Stimulated activated CD4-positive, alpha-beta T cell treated with anti-CD3 and anti-CD28 coated beads, Interleukin-1b, Interleukin-23, amount 100 ng/mL, for 4 hours (primary cell): ENCODE results near the gene EMB.
"Not testable (repeated sequence)": the region's sequence is repeated elsewhere in the genome, so short reads cannot be mapped to it uniquely, and the experiment has no call there.

Experiments
- DNase-seq, 2 donors: peaks; one replicate each; pipeline ENCODE4 v3.0.0-alpha.2; 2020; ENCODE audit warnings: low read depth in 2 of 2

Gene EMB

DNA sequence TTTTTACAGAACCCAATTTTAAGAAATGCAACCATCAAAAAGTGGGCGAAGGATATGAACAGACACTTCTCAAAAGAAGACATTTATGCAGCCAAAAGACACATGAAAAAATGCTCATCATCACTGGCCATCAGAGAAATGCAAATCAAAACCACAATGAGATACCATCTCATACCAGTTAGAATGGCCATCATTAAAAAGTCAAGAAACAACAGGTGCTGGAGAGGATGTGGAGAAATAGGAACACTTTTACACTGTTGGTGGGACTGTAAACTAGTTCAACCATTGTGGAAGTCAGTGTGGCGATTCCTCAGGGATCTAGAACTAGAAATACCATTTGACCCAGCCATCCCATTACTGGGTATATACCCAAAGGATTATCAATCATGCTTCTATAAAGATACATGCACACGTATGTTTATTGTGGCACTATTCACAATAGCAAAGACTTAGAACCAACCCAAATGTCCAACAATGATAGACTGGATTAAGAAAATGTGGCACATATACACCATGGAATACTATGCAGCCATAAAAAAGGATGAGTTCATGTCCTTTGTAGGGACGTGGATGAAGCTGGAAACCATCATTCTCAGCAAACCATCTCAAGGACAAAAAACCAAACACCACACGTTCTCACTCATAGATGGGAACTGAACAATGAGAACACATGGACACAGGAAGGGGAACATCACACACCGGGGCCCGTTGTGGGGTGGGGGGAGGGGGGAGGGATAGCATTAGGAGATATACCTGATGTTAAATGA is 19.7 kb downstream of the EMB start:
- not testable (repeated sequence) for DNase-seq

DNA sequence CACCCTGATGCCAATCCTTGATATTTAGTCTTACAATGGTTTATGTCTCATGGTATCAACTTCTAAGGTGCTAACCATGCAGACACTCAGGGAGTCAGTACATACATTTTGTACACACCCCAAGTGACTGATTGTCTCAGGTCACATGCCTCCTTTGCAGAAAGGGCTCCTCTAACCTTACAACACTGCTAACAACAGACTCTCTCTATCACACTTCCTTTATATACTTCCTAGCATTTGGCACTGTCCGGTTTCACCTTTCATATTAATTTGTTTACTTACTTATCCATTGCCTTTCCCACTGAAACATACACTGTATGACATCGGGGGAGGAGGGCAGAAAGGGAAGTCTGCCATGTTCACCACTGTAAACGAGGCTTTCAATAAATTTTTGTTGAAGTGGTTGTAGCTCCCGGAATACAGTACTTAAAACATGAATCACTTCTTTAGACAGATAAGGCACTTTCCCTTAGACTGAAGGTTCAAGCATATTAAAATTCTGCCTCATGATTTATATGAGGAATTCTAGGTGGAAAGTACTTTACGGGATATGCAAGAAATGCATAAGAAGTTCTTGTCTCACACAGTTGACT is 20.6 kb downstream of the EMB start:
- DNase-seq: no peak

DNA sequence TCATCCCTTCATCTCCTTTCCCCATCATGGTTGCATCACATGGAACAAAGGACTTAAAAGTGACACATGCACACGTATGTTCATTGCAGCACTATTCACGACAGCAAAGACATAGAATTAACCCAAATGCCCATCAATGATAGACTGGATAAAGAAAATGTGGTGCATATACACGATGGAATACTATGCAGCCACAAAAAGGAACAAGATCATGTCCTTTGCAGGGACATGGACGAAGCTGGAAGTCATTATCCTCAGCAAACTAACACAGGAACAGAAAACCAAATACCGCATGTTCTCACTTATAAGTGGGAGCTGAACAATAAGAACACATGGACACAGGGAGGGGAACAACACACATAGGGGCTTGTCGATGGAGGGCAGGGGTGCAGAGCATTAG is 21.4 kb downstream of the EMB start:
- DNase-seq: not testable (repeated sequence)

DNA sequence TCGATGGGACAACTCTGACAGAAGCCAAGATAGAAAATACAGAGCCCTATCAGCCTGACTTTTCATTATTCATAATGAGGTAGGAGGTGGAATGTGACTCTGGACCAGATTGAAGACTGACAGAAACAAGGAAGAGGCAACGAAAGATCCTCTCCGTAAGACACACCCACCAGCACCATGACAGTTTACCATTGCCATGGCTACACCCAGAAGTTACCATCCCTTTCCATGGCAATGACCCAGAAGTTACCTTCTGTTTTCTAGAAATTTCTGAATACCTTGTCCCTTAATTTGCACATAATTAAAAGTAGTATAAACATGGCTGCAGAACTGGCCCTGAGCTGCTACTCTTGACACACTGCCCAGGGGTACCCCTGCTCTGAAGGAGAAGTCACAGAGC is 24.5 kb downstream of the EMB start:
- not testable (repeated sequence) for DNase-seq

DNA sequence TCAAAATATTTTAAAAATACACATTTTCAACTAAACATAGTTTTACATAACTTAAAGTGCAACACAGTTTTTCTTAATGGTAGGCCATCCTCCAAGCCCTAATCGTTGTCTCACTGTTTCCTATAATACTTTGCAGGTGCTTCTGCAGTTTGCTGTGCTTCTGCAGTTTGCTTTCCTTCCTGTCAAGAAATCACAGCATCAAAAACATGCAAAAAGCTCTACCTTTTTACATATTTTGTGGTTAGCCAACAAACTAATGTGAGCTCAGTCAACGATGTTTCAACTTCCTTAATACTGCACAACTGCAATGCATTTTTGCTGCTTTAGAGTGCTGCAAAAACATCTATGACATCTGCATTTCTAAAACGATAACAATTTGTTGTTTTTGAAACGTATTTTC is 25.2 kb downstream of the EMB start:
- DNase-seq: no peak

DNA sequence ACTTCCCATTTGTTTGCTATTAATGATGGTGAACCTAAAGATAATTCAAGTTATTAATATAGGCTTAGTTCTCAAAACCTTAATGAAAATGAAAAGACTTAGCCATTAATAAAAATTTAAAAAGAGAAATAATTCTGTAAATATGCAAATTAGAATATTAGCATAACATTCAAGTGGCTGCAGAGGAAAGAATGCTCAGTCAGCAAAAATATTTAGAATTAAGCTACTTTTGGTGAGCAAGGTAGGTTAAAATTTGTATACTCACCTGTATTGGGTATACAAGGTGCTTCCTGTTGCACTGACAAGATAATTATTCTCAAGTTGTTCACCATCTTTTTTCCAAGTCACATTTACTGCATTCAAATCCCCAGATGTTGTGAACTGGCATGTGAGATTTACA is 30.2 kb downstream of the EMB start:
- DNase-seq: not testable (repeated sequence)

DNA sequence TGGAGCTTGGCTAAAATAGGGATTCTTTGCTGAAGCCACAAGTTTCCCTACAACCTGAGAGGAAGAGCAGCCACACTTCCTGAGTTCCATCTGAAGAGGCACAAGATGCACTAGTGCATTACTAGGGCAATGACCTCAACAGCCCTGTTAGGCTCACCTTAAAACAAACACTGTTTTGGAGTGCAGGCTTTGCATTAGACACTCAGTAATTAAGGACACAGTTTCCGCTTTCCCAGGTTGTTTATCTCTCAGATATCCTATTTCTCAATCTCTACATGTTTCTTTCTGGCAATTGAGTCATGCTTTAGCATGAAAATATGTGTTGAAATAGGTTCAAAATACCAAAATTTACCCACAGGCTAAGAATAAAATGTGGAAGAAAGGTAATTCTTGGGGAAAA is 34.2 kb downstream of the EMB start:
- no peak for DNase-seq

DNA sequence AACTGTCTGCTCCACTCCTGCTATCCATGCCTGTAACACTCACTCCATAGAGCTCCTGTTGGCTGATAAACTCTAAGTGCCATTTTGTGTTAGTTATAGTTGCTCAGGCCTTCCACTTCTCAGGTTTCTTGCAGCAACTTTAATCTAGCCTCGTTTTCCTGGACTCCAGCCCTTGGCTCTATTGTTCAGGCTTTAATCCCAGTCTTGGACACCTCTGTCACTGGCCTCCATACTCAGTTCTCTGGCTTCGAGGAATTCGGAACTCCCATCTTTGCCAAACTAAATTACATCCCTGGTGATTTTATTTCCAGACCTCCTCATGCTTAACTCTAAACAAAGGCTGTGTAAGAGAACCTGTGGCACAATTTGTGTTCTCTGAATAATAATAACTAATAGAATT is 39.8 kb downstream of the EMB start:
- DNase-seq: no peak

DNA sequence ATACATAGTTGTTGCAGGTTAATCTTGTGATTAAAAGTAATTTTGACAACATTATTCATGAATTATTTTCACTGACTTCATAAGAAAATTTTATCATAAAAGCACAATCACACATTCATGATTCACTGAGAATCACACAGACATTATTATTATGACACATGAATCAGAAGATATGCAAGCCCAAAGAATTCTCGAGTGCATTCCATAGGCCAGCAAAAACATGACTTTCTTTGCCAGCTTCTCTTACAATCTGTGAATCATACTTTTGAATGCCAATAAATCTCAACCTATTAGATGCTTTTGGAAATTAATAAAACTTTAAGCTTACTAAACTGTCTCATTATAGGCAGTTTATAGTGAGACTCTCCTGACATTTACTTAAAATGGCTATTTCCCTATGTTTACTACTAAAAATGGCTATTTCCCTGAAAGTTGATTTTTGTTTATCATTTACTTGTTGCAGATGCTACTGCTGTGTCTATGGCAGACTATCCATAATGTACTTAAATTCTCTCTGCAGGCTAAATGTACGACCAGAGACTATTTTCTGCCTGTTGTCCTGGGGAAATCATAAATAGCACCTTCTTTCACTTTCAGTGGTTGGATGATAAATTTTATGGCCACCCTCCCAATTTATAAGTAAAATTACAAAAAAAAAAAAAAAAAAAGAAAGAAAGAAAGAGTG is 47.0 kb downstream of the EMB start:
- DNase-seq: not testable (repeated sequence)

DNA sequence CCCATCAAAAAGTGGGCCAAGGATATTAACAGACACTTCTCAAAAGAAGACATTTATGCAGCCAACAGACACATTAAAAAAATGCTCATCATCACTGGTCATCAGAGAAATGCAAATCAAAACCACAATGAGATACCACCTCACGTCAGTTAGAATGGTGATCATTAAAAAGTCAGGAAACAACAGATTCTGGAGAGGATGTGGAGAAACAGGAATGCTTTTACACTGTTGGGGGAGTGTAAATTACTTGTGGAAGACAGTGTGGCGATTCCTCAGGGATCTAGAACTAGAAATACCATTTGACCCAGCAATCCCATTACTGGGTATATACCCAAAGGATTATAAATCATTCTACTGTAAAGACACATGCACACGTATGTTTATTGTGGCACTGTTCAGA is 48.8 kb downstream of the EMB start:
- not testable (repeated sequence) for DNase-seq

DNA sequence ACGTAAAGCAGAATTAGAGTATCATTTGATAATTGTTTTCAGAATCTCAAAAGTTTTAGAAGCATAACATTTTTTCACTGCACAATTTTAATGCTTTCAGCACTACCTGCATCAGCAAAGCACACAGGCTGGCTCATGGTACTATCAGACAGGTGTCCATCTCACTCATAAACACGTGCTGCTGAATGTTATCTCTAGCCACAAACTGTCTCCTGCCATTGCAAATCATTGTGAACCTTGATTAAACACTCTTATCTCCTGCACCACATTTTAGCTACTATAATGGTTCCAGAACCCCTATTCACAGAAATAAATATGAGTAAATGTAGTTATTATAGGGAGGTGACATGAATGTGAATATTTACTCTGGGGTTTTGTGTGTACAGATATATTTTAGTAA is 56.7 kb downstream of the EMB start:
- not testable (repeated sequence) for DNase-seq

DNA sequence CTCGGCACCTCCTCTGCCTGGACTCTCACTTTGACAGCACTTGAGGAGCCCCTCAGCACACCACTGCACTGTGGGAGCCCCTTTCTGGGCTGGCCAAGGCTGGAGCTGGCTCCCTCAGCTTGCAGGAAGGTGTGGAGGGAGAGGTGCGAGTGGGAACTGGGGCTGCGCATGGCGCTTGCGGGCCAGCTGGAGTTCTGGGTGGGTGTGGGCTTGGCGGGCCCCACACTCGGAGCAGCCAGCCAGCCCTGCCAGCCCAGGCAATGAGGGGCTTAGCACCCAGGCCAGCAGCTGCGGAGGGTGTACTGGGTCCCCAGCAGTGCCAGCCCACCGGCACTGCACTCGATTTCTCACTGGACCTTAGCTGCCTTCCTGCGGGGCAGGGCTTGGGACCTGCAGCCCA is 64.4 kb downstream of the EMB start:
- DNase-seq: not testable (repeated sequence)

DNA sequence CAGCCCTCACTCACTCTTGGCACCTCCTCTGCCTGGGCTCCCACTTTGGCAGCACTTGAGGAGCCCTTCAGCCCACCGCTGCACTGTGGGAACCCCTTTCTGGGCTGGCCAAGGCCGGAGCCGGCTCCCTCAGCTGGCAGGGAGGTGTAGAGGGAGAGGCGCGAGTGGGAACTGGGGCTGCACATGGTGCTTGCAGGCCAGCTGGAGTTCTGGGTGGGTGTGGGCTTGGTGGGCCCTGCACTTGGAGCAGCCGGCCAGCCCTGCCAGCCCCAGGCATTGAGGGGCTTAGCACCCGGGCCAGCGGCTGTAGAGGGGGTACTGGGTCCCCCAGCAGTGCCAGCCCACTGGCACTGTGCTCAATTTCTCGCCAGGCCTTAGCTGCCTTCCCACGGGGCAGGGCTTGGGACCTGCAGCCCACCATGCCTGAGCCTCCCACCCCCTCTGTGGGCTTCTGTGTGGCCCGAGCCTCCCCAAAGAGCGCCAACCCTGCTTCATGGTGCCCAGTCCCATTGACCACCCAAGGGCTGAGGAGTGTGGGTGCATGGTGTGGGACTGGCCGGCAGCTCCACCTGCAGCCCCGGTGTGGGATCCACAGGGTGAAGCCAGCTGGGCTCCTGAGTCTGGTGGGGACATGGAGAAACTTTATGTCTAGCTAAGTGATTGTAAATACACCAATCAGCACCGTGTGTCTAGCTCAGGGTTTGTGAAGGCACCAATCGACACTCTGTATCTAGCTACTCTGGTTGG is 71.6 kb downstream of the EMB start:
- DNase-seq: not testable (repeated sequence)

DNA sequence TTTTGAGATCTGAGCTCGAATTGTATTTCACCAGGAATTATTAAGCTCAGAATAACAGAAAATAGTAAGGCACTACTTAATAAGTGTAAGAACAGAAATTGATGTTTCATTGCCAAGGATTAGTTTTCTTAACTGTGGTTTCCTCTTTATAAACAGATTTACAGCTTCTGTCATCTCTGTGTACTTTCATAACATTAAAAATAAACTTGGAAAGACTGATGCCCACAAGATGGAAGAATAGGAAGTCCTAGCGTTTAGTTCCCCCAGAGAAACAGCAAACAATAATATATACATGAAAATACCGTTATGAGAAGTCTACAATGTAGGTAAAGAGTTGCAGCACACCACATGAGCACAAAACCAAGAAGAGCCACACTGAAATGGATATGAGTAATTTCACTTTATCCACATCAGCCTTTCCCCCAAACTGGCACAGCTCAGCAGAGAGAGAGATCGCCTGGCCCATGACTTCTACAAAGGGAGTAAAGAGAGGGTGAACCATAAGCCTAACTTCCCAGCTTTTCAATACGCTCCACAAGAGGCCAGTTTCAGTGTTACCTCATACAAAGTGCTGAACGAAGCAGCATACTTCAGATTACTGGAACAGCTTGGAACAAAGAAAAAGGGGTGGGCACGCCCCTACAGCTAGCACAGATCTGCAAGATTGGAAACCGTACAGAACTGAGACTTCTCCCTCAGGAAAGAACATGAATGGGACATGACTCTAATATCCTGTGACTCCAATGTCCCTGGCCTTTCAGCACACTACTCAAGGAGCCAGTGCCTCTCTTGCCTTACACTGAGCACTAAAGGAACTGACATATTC is 75.4 kb downstream of the EMB start:
- no peak for DNase-seq

DNA sequence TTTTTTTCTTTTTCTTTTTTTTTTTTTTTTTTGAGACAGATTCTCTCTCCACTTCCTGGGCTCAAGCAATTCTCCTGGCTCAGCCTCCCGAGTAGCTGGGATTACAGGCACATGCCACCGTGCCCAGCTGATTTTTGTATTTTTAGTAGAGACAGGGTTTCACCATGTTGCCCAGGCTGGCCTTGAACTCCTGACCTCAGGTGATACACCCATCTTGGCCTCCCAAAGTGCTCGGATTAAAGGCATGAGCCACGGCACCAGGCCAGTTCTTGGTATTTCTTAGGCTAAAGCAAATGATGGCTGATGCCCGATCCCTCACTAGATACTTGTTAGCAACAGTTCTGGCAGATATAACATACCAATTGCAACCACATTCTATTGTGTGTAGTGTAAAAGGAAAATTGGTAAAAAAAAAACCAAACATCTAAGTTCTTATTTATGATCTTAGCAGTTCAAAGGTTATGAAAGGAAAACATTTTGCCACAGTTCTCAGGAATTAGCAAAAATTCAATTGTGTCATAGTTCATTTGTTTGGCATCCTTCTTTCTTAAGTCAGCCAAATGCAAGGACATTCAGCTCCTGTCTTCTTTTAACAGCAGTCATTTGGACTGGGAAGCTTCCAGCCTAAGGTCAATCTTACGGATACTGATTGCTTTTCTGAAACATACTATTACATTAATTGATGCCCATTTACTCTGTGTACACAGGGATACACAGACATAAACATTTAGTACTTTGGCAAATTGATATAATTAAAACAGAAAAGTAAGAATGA is 76.4 kb downstream of the EMB start:
- DNase-seq: not testable (repeated sequence)

DNA sequence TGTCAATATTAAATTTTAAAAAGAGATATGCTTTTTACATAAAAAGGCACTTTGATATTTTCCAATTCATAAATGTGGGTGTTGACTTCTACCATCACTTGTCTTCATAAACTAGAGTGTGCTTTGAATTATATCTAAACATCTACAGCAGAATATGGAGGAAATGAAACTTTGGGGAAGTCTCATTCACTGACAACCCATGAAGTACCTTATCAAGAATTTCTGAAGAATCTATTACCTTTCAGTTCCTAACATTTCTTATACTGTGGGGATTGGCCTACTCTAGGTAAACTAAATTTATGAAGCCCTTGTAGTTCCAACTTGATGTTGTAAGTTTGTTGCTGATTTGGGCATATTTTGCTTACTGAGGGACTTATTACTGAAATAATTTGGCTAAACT is 81.9 kb downstream of the EMB start:
- DNase-seq: no peak

DNA sequence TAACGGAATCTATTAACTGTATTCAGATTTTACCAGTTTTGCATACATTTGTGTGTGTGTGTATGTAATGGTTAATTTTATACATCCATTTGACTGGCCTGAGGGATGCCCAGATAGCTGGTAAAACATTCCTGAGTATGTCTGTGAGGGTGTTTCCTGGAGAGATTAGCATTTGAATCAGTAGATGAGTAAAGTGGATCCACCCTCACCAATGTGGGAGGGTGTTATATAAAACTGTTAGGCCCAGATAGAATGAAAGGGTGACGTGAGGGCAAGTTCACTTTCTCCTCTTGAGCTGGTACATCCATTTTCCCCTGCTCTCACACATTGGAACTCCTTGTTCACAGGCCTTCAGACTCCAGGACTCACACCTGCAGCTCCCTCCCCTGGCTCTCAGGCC is 88.7 kb downstream of the EMB start:
- no peak for DNase-seq
